Keratinocyte (primary cell): ENCODE results near the gene UCN2. TPM values are rescaled to one million over a fixed set of nuclear protein-coding genes. Genes with fewer than 3 reads are reported as not detected.

Experiments used
- DNase-seq: peaks from one replicate; pipeline ENCODE4 v3.0.0-alpha.2; 2011; ENCODE audit warnings: low read depth, missing footprints, low spot score
- FAIRE-seq: peaks from 2 replicates; lab custom pipeline; 2011; peaks lifted over from hg19 to GRCh38; lab: Jason Lieb, UNC
- H2AFZ ChIP-seq: 2 replicates; pipeline ENCODE4 v1.6.0; 2012; ENCODE audit warnings: low read length, control low read depth, inconsistent platforms; ENCODE audit not compliant: control insufficient read depth
- H3K27ac ChIP-seq: 2 replicates; pipeline ENCODE4 v1.5.1; 2011; ENCODE audit warnings: low read length; ENCODE audit not compliant: control insufficient read depth, insufficient read depth
- H3K27me3 ChIP-seq: 3 replicates; pipeline ENCODE4 v1.6.0; 2011; ENCODE audit warnings: low read length; ENCODE audit not compliant: control insufficient read depth, insufficient read depth; ENCODE audit errors: extremely low read depth
- H3K36me3 ChIP-seq, 2 experiments: 2 replicates in 1 of 2; 3 replicates in 1 of 2; pipeline ENCODE4 v1.5.1; 2011; ENCODE audit warnings: low read length in 2 of 2, mild to moderate bottlenecking in 1 of 2; ENCODE audit not compliant: control insufficient read depth in 2 of 2, insufficient read depth in 2 of 2; ENCODE audit errors: extremely low read depth in 1 of 2
- H3K4me1 ChIP-seq: 3 replicates; pipeline ENCODE4 v1.5.1; 2011; ENCODE audit warnings: low read length; ENCODE audit not compliant: control insufficient read depth, insufficient read depth; ENCODE audit errors: extremely low read depth
- H3K4me2 ChIP-seq: 3 replicates; pipeline ENCODE4 v1.6.0; 2011; ENCODE audit warnings: low read depth, low read length; ENCODE audit not compliant: control insufficient read depth, insufficient read depth; ENCODE audit errors: extremely low read depth
- H3K4me3 ChIP-seq, 3 experiments: fragments of 200-600 bp in 1 of 3; sonication (generic) in 1 of 3; 2 replicates in 2 of 3; 3 replicates in 1 of 3; pipeline ENCODE4 v1.5.1; 2011 to 2016; ENCODE audit warnings: low read length in 3 of 3, mild to moderate bottlenecking in 3 of 3, control low read depth in 2 of 3, inconsistent platforms in 1 of 3, low read depth in 1 of 3, mixed read lengths in 1 of 3, mixed run types in 1 of 3, moderate library complexity in 1 of 3; ENCODE audit not compliant: control insufficient read depth in 2 of 3, insufficient read depth in 2 of 3; ENCODE audit errors: extremely low read depth in 1 of 3
- H3K79me2 ChIP-seq: 2 replicates; pipeline ENCODE4 v1.6.0; 2012; ENCODE audit warnings: low read length; ENCODE audit not compliant: control insufficient read depth, insufficient read depth
- H3K9ac ChIP-seq: 3 replicates; pipeline ENCODE4 v1.6.0; 2011; ENCODE audit warnings: low read length; ENCODE audit not compliant: control insufficient read depth, insufficient read depth; ENCODE audit errors: extremely low read depth
- H3K9me1 ChIP-seq: 3 replicates; pipeline ENCODE4 v1.6.0; 2011; ENCODE audit warnings: low read length; ENCODE audit not compliant: control insufficient read depth, insufficient read depth; ENCODE audit errors: extremely low read depth
- H3K9me3 ChIP-seq: 2 replicates; pipeline ENCODE4 v1.5.1; 2012; ENCODE audit warnings: low read depth, low read length; ENCODE audit not compliant: control insufficient read depth
- H4K20me1 ChIP-seq: 3 replicates; pipeline ENCODE4 v1.6.0; 2011; ENCODE audit warnings: low read length; ENCODE audit not compliant: control insufficient read depth, insufficient read depth; ENCODE audit errors: extremely low read depth
- EZH2 ChIP-seq: IDR thresholded peaks from one replicate; pipeline ENCODE4 v1.6.1; 2012; ENCODE audit warnings: inconsistent platforms, mild to moderate bottlenecking, low read length, moderate library complexity
- dilution Hi-C: fragments of 300-500 bp; cut with MboI; formaldehyde crosslinking; loops from one replicate; pipeline ENCODE4 v1.7.0; 2020; ENCODE audit warnings: low sequenced_read_pairs; ENCODE audit not compliant: extremely low pct_ligation_motif_present
- polyA plus RNA-seq, 5 experiments: library from polyadenylated mRNA; depleted of rRNA in 3 of 5; stranded (reverse) in 3 of 5; stranded (forward) in 1 of 5; unstranded in 1 of 5; fragments of >200 nt; gene quantifications; 1 replicate in 1 of 5; 2 replicates in 3 of 5; 3 replicates in 1 of 5; pipeline versions ENCODE4 v1.2.1 to v1.2.3, GENCODE V29; 2011 to 2012; ENCODE audit warnings: missing spikeins in 2 of 5, low read depth in 1 of 5, low replicate concordance in 1 of 5
- TF ChIP-seq, protein P1 (sequence below), 3 experiments: IDR thresholded peaks in 1 of 3; conservative IDR thresholded peaks in 1 of 3; optimal IDR thresholded peaks in 1 of 3; 2 replicates in 2 of 3; 3 replicates in 1 of 3; pipeline versions ENCODE3 to v1.5.1; 2011; ENCODE audit warnings: low read length in 3 of 3, mild to moderate bottlenecking in 3 of 3, moderate library complexity in 2 of 3, control low read depth in 1 of 3, inconsistent platforms in 1 of 3; ENCODE audit not compliant: insufficient read depth in 2 of 3; ENCODE audit errors: extremely low read depth in 1 of 3

The UCN2 gene
- polyA plus RNA-seq, 1 donor (not counting 4 experiments of a cell fraction or from before 2014, with no cell fraction given): 5.7 TPM

DNA sequence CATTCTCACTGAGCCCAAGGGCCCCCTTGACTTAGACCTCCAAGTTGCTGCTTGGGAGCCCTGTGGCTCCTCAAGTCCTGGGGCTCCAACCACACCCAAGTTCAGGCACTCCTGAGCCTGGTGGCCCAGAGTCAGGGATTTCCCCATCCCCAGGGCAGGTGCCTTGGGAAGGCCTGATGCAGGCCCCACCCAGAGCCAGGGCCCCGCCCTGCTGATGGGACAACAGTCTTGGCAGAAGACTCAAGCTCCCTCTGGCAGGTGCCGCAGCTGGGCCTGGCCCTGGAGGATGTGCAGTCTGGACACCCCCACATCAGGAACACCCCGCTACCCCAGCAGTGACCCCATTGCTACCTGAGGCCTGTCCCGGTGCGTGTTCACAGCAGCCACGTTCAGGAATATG, 41.9 kb downstream of the UCN2 start:
- H3K27me3 ChIP-seq: no peaks in the 10 kb centered on the region
- no peak overlapping the region for H2AFZ ChIP-seq
- peaks cover 13 to 14% of the 10 kb centered on the region in 2 experiments for H3K36me3 ChIP-seq
- H3K9me1 ChIP-seq: no peaks in the 10 kb centered on the region
- DNase-seq: no peak
- no peak for FAIRE-seq
- no peak for TF ChIP-seq EZH2
- TF ChIP-seq, protein P1, sequence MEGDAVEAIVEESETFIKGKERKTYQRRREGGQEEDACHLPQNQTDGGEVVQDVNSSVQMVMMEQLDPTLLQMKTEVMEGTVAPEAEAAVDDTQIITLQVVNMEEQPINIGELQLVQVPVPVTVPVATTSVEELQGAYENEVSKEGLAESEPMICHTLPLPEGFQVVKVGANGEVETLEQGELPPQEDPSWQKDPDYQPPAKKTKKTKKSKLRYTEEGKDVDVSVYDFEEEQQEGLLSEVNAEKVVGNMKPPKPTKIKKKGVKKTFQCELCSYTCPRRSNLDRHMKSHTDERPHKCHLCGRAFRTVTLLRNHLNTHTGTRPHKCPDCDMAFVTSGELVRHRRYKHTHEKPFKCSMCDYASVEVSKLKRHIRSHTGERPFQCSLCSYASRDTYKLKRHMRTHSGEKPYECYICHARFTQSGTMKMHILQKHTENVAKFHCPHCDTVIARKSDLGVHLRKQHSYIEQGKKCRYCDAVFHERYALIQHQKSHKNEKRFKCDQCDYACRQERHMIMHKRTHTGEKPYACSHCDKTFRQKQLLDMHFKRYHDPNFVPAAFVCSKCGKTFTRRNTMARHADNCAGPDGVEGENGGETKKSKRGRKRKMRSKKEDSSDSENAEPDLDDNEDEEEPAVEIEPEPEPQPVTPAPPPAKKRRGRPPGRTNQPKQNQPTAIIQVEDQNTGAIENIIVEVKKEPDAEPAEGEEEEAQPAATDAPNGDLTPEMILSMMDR (optimal IDR thresholded peaks at IDR 0.05 in 1 of 3, IDR thresholded peaks at IDR 0.05 in 1 of 3, conservative IDR thresholded peaks at IDR 0.05 in 1 of 3; ENCODE audit: extremely low read depth in 1 of 3, insufficient read depth in 2 of 3, low read length in 3 of 3): no peak
- no peak overlapping the region for H3K4me3 ChIP-seq
- no peak overlapping the region for H3K9ac ChIP-seq
- H3K27ac ChIP-seq: no peak overlapping the region
- no peak overlapping the region for H3K4me2 ChIP-seq
- no peaks in the 10 kb centered on the region for H3K79me2 ChIP-seq
- H3K9me3 ChIP-seq: no peaks in the 10 kb centered on the region
- no peaks in the 10 kb centered on the region for H4K20me1 ChIP-seq
- dilution Hi-C loops: no loop called here
- H3K4me1 ChIP-seq: peaks cover 2% of the 10 kb centered on the region

DNA sequence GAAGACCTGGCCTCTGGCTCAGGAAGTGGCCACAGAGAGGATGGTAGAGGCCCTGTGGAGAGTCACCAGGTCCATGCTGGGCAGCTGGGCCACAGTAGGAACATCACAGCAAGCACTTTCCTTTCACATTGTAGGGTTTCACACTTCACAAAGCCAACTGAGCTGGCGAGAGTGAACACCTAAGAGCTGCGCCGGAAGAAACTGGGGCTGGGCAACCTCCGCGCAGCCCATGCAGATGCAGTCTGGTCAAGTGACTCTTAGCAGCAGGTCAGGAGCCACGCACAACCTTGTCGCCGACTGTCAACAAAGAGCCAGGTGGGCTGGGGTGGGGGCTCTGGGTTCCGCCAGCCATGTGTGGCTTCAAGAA, 44.3 kb downstream of the UCN2 start:
- dilution Hi-C loops: no loop called here
- Histone ChIP-seq H3K4me3 (no peak overlapping the region), H3K9ac (no peak overlapping the region), H3K27ac (no peak overlapping the region), H3K27me3 (no peaks in the 10 kb centered on the region), H3K9me1 (no peaks in the 10 kb centered on the region), H2AFZ (no peak overlapping the region), H3K4me1 (peaks cover 4% of the 10 kb centered on the region), H3K9me3 (no peaks in the 10 kb centered on the region), H3K79me2 (no peaks in the 10 kb centered on the region), H3K4me2 (no peak overlapping the region), H4K20me1 (no peaks in the 10 kb centered on the region), H3K36me3 (peaks cover 3 to 13% of the 10 kb centered on the region in 2 experiments)
- FAIRE-seq (no peak), DNase-seq (no peak)
- TF ChIP-seq, protein P1 (optimal IDR thresholded peaks at IDR 0.05 in 1 of 3, IDR thresholded peaks at IDR 0.05 in 1 of 3, conservative IDR thresholded peaks at IDR 0.05 in 1 of 3; ENCODE audit: extremely low read depth in 1 of 3, insufficient read depth in 2 of 3, low read length in 3 of 3): no peak
- TF ChIP-seq EZH2: no peak
